C4-2B (cell line): ENCODE measurements around the gene BIRC6.

Source experiments
- H3K27ac ChIP-seq: fragments of 450-650 bp; 2 replicates; pipeline ENCODE4 v1.5.1; 2017
- ZFX ChIP-seq: fragments of 450-650 bp; IDR thresholded peaks from 2 replicates; pipeline ENCODE4 v1.6.1; 2017
- TF ChIP-seq, protein P1 (sequence below): fragments of 450-650 bp; conservative IDR thresholded peaks from 2 replicates; pipeline ENCODE4 v1.5.1; 2017; ENCODE audit warnings: mild to moderate bottlenecking

Gene BIRC6

DNA sequence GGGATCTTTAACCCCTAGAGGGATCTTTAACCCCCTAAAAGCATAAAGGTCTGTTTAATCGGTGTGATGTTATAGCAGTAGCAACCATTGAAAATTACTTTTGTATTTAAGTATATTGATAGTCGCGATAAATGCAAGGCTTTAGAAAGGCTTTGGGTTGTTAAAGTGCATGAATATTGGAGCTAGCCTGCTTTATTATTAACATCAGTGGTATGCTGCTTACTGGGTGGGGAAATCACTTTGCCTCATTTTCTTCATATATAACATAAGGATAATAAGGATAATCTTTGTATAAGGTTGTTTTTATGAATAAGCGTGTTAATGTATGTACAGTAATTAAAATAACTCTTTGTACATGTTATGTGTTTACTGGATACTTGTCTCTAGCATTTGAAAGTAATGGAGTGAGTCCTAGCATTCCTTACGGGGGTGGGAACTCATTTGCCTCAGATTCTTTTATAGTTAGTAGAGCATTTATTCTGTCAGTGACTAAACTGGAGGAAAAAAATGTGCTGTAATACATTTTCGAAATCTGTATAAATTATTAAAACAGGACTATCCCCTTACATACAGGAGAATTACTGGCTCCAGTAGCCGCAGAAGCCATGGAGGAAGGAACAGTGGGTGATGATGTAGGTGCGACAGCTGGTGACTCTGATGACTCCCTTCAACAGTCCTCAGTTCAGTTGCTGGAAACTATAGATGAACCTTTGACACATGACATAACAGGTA, 122.2 kb downstream of the BIRC6 start:
- H3K27ac ChIP-seq = no peak overlapping the region
- no peak for TF ChIP-seq ZFX
- TF ChIP-seq, protein P1, sequence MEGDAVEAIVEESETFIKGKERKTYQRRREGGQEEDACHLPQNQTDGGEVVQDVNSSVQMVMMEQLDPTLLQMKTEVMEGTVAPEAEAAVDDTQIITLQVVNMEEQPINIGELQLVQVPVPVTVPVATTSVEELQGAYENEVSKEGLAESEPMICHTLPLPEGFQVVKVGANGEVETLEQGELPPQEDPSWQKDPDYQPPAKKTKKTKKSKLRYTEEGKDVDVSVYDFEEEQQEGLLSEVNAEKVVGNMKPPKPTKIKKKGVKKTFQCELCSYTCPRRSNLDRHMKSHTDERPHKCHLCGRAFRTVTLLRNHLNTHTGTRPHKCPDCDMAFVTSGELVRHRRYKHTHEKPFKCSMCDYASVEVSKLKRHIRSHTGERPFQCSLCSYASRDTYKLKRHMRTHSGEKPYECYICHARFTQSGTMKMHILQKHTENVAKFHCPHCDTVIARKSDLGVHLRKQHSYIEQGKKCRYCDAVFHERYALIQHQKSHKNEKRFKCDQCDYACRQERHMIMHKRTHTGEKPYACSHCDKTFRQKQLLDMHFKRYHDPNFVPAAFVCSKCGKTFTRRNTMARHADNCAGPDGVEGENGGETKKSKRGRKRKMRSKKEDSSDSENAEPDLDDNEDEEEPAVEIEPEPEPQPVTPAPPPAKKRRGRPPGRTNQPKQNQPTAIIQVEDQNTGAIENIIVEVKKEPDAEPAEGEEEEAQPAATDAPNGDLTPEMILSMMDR = no peak

DNA sequence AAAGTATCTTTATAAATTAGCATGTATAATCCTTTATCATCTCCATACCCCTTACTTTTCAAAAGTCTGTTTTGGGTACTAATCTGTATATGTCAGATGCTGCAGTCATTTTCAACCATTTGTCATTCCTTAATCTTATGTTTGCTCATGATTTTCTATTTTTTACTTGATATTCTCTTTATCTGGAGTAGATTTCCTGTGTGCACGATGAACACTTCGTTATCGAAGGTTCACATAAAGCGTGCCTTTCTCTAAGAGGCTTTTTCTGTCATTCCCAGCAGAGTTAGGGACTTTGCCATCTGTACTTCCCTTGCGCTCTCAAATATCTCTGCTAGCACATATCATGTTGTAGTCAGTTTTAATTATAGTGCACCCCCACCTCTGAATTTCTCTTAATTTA, 123.2 kb downstream of the BIRC6 start:
- H3K27ac ChIP-seq = no peak overlapping the region
- no peak for TF ChIP-seq ZFX
- TF ChIP-seq, protein P1 = no peak

- no peak overlapping the region for H3K27ac ChIP-seq
- TF ChIP-seq, protein P1 = no peak
- TF ChIP-seq ZFX = no peak
Measured at GRCh38 chr2:32482471-32482870, 125.6 kb downstream of the BIRC6 start.

- no peak overlapping the region for H3K27ac ChIP-seq
- no peak for TF ChIP-seq ZFX
- TF ChIP-seq, protein P1 = no peak
Measured at GRCh38 chr2:32484937-32485336, 128.1 kb downstream of the BIRC6 start.

DNA sequence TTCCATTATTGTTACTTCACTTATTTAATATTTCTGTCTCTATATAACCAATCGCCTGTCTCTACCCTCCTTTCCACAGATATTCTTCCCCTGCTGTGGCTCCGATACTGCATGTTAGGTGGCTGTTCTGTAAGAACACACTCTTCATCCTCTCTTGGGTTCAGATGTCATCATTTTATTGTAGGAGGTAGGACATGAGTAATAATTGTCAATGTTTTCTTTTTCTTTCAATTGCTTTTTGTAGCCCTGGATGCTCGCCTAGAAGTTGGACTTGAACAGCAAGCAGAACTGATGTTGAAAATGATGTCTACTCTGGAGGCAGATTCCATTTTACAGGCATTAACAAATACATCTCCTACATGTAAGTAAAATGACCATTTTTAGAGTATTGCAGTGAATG, 128.6 kb downstream of the BIRC6 start:
- H3K27ac ChIP-seq = no peak overlapping the region
- TF ChIP-seq, protein P1 = no peak
- TF ChIP-seq ZFX = no peak

- H3K27ac ChIP-seq = no peak overlapping the region
- TF ChIP-seq, protein P1 = no peak
- no peak for TF ChIP-seq ZFX
Measured at GRCh38 chr2:32489061-32489460, 132.2 kb downstream of the BIRC6 start.

DNA sequence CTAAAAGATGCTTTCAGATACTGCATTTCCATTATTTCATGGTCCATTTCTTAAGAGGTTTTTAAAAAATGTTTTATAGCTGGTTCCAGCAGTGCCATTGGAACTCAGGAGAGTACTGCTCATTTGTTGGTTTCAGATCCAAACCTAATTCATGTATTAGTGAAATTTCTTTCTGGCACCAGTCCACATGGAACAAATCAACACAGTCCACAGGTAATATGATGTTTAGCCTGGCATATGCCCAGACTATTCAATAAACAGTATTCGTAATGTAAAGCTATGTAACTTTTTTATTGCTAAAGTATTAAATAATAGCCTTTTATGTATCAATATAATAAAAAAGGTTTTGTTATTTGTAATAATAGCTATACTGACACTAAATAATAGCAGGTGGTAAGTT, 134.5 kb downstream of the BIRC6 start:
- H3K27ac ChIP-seq = no peak overlapping the region
- no peak for TF ChIP-seq ZFX
- TF ChIP-seq, protein P1 = no peak
